GM19238 (cell line): ENCODE results near the gene CRKL.
"Not testable (repeated sequence)": the region's sequence is repeated elsewhere in the genome, so short reads cannot be mapped to it uniquely, and the experiment has no call there.

Experiments
- DNase-seq: peaks from one replicate; pipeline ENCODE4 v3.0.0; 2011; ENCODE audit warnings: low spot score; ENCODE audit not compliant: insufficient read length

CRKL gene

DNA sequence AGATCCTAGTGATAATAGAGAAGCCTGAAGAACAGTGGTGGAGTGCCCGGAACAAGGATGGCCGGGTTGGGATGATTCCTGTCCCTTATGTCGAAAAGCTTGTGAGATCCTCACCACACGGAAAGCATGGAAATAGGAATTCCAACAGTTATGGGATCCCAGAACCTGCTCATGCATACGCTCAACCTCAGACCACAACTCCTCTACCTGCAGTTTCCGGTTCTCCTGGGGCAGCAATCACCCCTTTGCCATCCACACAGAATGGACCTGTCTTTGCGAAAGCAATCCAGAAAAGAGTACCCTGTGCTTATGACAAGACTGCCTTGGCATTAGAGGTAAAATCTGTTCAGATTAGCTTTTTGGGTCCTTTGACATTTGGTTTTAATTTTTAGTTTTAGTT, 16.7 kb downstream of the CRKL start:
- no peak for DNase-seq

DNA sequence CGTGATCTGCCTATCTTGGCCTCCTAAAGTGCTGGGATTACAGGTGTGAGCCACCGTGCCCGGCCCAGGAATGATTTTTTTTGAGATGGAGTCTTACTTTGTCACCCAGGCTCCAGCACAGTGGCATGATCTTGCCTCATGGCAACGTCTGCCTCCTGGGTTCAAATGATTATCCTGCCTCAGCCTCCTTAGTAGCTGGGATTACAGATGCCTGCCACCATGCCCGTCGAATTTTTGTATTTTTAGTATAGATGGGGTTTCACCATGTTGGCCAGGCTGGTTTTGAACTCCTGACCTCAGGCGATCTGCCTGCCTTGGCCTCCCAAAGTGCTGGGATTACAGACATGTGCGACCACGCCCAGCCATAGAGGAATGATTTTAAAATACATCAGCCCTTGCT, 17.8 kb downstream of the CRKL start:
- DNase-seq = not testable (repeated sequence)

DNA sequence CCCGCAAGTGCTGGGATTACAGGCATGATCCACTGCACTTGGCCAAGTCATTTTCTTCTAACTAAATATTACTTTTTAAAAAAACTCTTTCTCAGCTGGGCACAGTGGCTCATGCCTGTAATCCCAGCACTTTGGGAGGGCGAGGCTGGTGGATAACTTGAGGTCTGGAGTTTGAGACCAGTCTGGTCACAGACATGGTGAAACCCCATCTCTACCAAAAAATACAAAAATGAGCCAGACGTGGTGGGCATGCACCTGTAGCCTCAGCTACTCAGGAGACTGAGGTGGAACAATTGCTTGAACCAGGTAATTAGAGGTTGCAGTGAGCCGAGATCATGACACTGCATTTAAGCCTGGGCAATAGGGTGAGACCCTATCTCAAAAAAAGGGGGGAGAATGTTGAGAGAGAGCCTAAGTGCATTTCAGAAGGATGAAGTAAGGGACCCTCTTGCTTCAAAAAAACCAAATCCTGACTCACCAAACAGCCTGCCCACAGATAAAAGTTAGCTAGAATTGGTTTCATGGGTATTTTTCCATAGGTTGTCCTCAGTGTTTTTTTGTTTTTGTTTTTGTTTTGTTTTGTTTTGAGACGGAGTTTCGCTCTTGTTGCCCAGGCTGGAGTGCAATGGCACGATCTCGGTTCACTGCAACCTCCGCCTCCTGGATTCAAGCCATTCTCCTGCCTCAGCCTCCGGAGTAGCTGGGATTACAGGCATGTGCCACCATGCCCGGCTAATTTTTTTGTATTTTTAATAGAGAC, 18.8 kb downstream of the CRKL start:
- not testable (repeated sequence) for DNase-seq

DNA sequence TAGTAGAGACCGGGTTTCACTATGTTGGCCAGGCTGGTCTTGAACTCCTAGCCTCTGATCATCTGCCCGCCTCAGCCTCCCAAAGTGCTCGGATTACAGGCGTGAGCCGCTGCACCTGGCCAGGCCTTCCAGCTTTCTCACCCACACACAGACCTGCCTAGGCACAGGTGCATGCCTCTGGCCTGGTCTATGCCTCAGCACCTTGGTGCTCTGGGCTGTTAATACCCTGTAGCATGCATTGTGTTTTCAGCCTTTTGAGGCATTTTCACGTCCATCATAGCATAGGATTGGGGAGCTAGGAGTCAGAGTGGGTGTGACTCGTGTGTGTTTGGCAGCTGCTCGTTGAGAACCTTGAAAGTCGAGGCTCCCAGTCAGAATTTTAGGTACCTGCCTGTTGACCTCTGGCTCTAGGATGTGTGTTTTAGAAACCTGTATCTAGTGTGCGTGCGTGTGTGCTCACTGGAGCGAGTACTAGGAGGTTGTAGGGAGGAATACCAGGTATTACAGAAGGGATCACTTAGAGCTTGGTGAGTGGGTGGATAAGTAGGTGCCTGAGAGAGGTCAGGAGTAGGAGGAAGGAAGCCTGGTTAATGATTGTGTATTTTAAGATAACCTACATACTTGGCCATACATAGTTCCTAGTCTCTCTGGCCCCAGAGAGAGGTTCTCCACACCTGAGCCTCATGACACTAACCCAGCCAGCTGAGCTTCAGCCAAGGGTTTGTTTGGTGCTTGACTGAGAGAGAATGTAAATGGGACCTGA, 20.0 kb downstream of the CRKL start:
- DNase-seq = no peak

DNA sequence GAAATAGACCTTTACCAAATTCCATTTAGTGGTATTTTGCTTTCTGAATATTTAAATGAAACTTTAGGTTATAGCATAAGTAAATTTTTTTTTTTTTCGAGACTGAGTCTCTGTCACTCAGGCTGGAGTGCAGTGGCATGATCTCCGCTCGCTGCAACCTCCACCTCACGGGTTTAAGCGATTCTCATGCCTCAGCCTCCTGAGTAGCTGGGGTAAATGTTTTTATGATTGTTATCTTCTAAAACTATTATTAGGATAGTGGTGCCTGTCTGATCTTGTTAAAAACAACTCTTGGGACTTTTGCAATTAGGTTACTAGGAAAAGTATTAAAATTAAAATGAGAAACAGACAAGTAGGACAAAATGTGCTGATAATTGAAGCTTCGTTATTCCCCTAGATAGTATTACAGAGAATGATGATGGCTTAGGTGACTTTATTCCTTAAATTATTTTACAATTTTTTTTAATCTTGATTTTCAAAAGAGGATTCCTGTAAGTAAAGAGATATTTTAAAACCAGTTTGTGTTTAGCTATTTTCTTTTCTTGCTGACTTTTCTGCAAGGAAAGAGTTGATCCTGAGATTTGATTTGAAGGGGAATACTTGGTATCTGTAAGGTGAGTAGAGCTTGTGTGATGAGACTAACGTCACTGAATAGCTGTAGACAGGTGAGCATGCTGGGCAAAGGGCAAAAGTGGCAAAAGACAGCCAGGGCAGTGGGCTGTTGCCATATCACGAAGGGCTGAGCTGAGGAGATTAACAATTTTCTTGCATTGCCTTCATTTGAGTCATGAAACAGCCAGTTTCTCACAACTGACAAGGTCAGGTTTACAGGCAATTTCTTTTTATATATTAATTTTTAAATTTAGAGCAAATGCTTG, 20.8 kb downstream of the CRKL start:
- no peak for DNase-seq

DNA sequence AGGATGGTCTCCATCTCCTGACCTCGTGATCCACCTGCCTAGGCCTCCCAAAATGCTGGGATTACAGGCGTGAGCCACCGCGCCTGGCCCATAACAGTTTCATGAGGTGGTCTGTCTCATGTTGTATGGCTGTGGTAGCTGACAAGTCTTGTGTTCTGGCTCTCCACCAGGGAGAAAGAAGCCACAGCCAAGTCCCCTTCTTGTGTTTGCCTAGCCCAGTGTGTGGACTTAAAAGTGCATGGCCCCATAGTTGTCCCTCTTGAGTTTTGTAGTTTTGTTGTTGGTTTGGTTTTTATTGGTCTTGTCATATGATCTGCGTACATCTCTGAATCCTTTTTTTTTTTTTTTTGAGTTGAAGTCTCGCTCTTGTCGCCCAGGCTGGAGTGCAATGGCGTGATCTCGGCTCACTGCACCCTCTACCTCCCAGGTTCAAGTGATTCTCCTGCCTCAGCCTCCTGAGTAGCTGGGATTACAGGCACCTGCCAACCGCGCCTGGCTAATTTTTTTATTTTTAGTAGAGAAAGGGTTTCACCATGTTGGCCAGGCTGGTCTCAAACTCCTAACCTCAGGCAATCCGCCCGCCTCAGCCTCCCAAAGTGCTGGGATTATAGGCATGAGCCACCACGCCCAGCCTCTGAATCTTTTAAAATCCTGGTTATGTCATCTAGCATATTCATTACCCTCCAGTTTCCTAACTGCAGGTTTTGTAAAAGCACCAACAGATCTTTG, 22.4 kb downstream of the CRKL start:
- DNase-seq = not testable (repeated sequence)

DNA sequence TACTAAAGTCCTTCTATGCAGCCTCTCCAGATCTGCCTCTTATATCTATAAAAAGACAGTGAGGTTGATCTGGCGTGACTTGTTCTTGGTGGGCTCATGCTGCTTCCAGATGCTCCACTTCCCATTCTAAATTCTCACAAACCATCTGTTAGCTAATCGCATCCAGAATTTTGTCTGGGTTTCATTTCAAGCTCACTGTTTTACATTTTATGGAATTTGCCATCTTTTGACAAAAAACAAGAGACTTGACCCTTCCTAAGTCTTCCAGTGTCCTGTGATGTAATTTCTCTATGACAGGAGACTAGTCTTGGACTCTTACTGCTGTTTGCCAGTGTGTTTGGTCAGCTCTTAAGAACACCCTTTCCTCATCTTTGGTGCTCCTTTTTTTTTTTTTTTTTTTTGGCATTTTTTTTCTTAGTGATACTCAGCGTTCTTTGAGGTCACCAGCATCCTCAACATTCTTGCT, 23.0 kb downstream of the CRKL start:
- no peak for DNase-seq

DNA sequence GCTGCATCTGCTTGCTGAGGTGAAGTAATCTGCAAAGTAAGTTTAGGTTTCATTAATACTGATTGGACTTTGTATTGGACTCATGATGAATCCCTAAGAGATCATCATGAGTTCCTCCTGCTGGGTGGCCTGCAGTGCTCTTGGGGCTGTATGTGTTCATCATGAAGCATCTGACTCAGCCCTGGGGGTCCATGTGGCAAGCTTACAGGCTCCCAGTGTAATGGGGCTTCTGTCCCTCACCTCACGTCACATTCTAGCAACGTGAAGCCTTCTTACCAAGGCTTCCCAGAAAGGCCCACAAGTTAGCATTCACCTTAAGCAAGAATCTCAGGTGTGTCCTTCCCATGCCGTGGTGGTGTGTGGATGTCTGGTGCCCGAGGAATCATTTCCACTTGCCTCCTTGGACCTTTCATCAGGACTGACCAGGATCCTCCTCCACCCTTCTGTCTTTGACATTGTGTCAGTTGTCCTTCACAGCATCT, 23.7 kb downstream of the CRKL start:
- DNase-seq = no peak

DNA sequence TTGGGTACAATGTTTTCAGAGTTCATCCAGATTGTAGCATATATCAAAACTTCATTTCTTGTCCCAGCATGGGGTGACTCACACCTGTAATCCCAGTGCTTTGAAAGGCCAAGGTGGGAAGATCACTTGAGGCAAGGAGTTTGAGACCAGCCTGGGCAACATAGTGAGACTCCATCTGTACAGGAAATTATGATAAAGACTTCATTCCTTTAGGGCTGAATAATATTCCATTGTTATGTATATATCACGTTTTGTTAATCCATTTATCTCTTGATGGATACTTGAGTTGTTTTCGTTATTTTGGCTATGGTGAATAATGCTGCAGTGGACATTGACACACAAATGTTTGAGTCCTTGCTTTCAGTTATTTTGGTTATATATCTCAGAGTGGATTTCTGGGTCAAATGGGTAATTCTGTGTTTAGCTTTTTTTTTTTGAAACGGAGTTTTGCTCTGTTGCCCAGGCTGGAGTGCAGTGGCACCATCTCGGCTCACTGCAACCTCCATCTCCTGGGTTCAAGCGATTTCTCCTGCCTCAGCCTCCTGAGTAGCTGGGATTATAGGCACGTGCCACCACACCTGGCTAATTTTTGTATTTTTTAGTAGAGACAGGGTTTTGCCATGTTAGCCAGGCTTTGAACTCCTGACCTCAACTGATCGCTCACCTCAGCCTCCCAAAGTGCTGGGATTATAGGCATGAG, 25.1 kb downstream of the CRKL start:
- not testable (repeated sequence) for DNase-seq

DNA sequence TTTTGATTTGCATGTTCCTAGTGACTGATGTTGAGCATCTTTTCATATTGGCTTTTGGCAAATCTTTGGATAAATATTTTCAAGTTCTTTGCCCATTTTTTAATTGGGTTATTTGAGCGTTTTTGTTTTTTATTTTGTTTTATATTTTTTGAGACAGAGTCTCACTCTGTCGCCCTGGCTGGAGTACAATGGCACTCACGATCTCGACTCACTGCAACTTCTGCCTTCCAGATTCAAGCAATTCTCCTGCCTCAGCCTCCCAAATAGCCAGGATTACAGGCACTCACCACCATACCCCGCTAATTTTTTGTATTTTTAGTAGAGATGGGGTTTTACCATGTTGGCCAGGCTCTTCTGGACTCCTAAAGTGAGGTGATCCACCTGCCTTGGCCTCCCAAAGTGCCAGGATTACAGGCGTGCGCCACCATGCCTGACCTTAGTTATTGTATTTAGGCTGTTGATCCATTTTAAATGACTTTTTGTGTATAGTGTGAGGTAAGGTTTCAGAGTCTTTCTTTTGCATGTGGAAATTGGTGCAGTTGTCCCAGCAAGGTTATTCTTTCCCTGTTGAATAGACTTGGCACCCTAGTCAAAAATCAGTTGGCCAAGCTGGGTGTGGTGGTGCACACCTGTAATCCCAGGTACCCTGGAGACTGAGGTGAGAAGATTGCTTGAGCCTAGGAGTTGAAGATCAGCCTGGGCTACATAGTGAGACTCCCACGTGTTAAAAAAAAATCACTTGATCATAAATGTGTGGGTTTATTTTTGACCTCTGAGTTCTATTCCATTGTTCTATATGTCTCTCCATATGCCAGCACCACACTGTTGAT, 26.1 kb downstream of the CRKL start:
- DNase-seq = no peak

DNA sequence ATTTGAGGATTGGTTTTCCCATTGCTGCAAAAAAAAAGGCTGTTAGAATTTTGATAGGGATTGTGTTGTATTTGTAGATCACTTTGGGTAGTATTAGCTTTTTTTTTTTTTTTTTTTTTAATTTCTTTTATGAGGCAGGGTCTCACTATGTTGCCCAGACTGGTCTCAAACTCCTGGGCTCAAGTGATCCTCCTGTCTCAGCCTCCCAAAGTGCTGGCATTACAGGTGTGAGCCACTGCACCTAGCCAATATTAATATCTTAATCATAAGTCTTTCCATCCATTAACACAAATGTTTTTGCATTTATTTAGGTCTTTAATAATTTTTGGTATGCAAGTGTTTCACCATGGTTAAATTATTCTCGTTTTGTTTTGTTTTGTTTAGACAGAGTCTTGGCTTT, 26.8 kb downstream of the CRKL start:
- no peak for DNase-seq

DNA sequence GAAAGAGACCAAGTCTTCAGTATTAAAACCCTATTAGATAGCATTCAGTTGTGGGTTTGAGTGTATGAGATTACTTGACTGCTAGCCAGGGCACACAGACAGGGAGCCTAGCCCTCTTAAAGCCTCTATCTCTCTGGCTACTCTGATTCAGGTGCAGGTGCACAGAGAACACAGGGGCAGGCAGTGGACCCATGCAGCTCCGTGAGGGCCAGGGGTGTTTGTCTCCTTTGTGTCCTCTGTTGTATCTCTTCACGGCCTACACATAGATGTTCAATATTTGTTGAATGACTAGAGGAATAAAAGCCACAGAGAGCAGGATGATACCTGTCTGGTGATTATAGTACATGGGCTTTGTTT, 28.3 kb downstream of the CRKL start:
- DNase-seq = no peak

DNA sequence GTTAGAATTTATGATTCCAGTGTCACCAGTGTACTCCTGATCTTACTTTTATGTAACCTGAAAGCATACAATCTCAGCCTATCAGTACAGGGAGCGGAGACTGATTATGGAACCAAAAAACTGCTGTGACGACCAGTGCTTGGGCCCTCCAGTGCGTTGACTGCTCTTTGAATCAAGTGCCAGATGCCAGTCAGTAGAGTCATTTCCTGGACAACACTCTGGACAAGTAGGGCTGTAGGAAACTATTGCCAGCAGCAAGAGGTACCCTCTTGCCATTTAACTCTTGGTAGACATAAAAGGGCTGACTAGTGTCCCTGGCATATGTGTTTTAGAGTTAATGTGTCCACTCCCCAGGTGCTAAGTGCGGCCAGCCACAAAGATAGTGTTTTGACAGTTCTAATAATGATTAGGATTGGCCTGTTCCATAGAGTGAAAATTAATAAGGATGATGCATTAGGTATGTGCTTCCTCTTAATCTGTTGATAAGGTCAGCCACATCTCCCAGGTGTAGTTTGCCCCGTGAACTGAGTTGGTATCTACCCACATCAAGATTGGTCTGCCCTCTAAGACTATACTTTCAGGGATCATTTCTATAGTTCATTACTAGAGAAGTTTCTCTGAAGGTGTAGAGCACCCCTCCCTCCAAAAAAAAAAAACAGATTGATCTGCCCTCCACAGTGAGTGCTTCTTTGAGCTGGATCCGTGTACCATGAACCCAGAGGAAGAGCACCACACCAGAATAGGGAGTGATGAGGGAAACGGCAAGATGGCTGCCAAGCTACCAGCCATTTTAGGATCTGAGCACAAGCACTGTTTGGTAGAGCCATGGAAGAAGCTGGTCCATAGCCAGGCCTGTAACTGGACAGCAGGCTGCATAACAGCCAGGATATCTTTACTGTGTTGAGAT, 29.1 kb downstream of the CRKL start:
- DNase-seq = no peak

DNA sequence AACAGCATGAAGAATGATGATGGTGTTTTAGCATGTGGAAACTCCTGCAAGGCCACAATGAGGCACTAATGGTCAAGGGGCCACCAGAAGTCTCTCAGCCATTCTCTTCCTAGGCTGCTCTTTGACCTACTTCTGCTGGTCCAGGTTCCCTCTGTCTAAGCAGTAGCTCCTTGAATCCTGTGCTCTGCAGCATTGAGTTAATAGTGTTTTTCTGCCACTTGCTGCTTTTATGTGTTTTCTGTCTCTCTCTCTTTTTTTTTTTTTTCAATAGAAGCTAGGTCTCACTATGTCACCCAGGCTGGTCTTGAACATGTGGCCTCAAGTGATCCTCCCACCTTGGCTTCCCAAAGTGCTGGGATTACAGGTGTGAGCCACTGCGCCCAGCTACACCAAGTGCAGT, 29.8 kb downstream of the CRKL start:
- DNase-seq = no peak

DNA sequence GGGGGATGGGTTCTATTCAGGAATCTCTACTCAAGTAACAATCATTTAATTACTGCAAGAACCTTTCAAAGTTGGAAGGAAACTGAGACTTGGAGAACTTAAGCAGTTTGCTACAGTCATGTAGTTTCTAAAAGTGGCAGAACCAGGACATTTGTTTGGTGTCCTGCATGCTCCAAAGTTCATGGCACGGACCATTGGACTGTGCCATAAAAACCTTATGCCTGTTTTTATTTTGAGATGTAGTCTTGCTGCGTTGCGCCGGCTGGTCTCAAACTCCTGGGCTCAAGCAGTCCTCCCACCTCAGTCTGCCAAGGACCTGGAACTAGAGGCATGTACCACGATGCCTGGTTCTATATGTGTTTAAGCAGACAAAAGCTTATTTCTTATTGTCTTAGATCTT, 31.2 kb downstream of the CRKL start:
- DNase-seq = no peak

DNA sequence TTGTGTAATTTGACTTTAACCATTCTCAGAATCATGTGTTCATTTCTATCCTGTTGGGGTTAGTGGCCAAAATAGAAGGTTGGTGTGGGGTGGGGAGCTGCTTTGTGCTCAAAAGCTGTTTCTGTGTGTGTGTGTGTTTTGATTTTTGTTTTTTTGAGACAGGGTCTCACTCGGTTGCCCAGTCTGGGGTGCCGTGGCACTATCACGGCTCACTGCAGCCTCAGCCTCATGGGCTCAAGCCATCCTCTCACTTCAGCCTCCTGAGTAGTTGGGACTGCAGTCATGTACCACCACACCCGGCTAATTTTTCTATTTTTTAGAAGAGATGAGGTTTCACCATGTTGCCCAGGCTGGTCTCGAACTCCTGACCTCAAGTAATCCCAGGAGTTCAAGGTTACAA, 31.8 kb downstream of the CRKL start:
- no peak for DNase-seq

DNA sequence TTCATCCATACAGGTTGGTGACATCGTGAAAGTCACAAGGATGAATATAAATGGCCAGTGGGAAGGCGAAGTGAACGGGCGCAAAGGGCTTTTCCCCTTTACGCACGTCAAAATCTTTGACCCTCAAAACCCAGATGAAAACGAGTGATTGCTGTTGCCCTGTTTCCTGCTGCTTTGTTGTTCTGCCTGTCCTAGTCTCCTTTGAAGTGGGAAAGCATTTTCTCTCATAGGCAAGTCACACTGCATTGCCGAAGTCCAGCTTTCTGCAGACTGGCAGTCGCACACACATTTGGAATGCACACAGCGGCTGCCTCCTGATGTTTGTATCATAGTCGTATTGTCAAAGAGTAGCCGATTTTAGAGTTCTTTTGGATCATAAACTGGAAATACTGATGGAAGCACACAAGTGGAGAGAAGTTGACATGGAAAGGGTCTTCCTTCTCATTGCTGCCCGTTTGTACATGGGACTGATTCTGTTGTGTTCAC, 32.5 kb downstream of the CRKL start:
- no peak for DNase-seq

DNA sequence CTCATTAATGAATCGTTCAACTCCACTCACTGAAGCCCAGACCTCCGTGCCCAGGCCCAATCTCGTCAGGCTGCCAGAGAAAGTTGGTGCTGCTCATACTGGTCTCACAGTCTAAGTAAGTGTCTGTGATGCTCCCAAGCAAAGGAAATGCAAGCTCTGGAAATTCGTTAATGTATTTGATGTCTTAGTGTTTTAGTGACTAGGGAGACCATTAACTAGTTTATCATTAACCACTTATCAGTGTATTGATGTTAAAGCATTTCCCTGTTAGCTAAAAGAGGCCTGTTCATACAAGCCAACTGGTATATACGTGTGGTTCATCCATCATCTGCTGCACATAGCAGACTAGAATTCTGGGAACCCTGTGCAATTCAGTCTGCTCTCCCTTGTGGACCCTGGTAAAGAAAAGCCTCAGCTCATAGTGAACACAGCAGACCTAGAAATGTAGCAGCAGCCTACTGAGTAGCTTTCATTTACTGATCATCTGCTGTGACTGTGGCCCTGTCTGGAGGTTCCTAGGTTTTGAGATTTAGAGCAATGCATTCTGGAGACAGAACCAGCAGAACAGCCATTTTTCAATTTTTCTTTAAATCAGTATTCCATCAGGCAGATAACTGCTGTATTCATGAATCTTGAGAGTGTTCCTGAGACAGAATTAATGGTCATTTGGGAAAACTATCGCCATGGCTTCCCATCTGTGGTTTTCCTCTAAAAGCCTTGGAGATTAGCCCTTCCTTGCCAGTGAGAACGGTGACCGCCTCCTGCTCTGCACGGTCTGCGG, 34.1 kb downstream of the CRKL start:
- DNase-seq = no peak
